ENCODE measurements around the gene SLC26A4.

GRCh38 chr7:107744345-107744750 lies 83.7 kb downstream of the SLC26A4 start:
- TF ChIP-seq CTCF (conservative IDR thresholded peaks at IDR 0.05 in 1 of 2, IDR thresholded peaks at IDR 0.05 in 1 of 2; ENCODE audit: low read depth in 1 of 2, low read length in 2 of 2): no peak
- no peak for TF ChIP-seq EZH2 (IDR thresholded peaks at IDR 0.05; ENCODE audit: low read length, missing control alignments)

Measured in fibroblast of lung (primary cell).